MCF 10A (cell line): ENCODE data around the gene DMXL2. TPM values are rescaled to one million over a fixed set of nuclear protein-coding genes. Genes with fewer than 3 reads are reported as not detected.
"Not testable (repeated sequence)": the region's sequence is repeated elsewhere in the genome, so short reads cannot be mapped to it uniquely, and the experiment has no call there.

ENCODE experiments used
- BruUV-seq: library from RNA; stranded (reverse); fragments of 400-500 nt; replicated peaks from 2 replicates; lab custom pipeline; 2021; lab: Mats Ljungman, UMichigan
- CTCF ChIA-PET: fragments of 300-600 bp; sonication (Branson Sonifier 250); formaldehyde crosslinking; extraction: SDS; loops from one replicate; lab custom pipeline; 2021; ENCODE audit warnings: antibody characterized with exemption, inconsistent platforms; lab: Yijun Ruan, JAX
- POLR2A ChIA-PET: fragments of 300-600, 350-650 bp; sonication (Branson Sonifier 250); formaldehyde crosslinking; extraction: SDS; loops from one replicate; lab custom pipeline; 2020; ENCODE audit warnings: antibody characterized with exemption, inconsistent platforms; lab: Yijun Ruan, JAX
- DNase-seq: peaks from one replicate; pipeline ENCODE4 v3.0.0-alpha.2; 2018; ENCODE audit not compliant: unreplicated experiment
- H3K27ac Mint-ChIP-seq: one replicate; pipeline ENCODE4 v1.8.0; 2022; ENCODE audit warnings: mild to moderate bottlenecking, low read depth, mixed read lengths; ENCODE audit not compliant: unreplicated experiment
- H3K27me3 Mint-ChIP-seq: one replicate; pipeline ENCODE4 v1.8.0; 2022; ENCODE audit warnings: mixed read lengths; ENCODE audit not compliant: insufficient read depth, unreplicated experiment
- H3K36me3 Mint-ChIP-seq: one replicate; pipeline ENCODE4 v1.8.0; 2022; ENCODE audit warnings: mild to moderate bottlenecking, moderate library complexity, mixed read lengths; ENCODE audit not compliant: insufficient read depth, unreplicated experiment
- H3K4me1 Mint-ChIP-seq: one replicate; pipeline ENCODE4 v1.8.0; 2022; ENCODE audit warnings: mixed read lengths; ENCODE audit not compliant: insufficient read depth, unreplicated experiment
- H3K4me3 Mint-ChIP-seq: one replicate; pipeline ENCODE4 v1.8.0; 2022; ENCODE audit warnings: mild to moderate bottlenecking, moderate library complexity, mixed read lengths; ENCODE audit not compliant: unreplicated experiment
- H3K9me3 Mint-ChIP-seq: one replicate; pipeline ENCODE4 v1.8.0; 2022; ENCODE audit warnings: mixed read lengths; ENCODE audit not compliant: unreplicated experiment
- intact Hi-C: fragments of 100-400 bp; cut with micrococcal nuclease; formaldehyde crosslinking; loops from 2 replicates; pipeline ENCODE4 v1.14.1; 2022
- total RNA-seq: library from RNA; stranded (reverse); gene quantifications from 2 replicates; pipeline ENCODE4 v1.2.3, GENCODE V29; 2022
- TF ChIP-seq, protein P1 (sequence below): fragments of 200-600 bp; IDR thresholded peaks from one replicate; pipeline ENCODE4 v1.8.0; 2022; ENCODE audit warnings: antibody characterized with exemption, mild to moderate bottlenecking; ENCODE audit not compliant: unreplicated experiment

DMXL2 gene
- total RNA-seq, 1 experiment from 2014 or later = 13.6 TPM

- intact Hi-C loops = no loop called here
- TF ChIP-seq, protein P1, sequence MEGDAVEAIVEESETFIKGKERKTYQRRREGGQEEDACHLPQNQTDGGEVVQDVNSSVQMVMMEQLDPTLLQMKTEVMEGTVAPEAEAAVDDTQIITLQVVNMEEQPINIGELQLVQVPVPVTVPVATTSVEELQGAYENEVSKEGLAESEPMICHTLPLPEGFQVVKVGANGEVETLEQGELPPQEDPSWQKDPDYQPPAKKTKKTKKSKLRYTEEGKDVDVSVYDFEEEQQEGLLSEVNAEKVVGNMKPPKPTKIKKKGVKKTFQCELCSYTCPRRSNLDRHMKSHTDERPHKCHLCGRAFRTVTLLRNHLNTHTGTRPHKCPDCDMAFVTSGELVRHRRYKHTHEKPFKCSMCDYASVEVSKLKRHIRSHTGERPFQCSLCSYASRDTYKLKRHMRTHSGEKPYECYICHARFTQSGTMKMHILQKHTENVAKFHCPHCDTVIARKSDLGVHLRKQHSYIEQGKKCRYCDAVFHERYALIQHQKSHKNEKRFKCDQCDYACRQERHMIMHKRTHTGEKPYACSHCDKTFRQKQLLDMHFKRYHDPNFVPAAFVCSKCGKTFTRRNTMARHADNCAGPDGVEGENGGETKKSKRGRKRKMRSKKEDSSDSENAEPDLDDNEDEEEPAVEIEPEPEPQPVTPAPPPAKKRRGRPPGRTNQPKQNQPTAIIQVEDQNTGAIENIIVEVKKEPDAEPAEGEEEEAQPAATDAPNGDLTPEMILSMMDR = no peak
- no peak for DNase-seq
- peaks cover 10% of the 10 kb centered on the region for H3K4me1 Mint-ChIP-seq
- no peak overlapping the region for H3K27ac Mint-ChIP-seq
- CTCF ChIA-PET = no interaction called here
- H3K27me3 Mint-ChIP-seq = no peaks in the 10 kb centered on the region
- H3K9me3 Mint-ChIP-seq = no peaks in the 10 kb centered on the region
- no peaks in the 10 kb centered on the region for H3K36me3 Mint-ChIP-seq
- no TSS peak for BruUV-seq
- POLR2A ChIA-PET = interaction anchor here (0.6 to 0.9 kb wide), 2 partner anchors 10 to 57 kb away, joined by 3 read pairs; no protein-coding TSS in a partner anchor
- H3K4me3 Mint-ChIP-seq = no peak overlapping the region
These were observed 45.9 kb upstream of the DMXL2 start for GRCh38 chr15:51668446-51668845.

- intact Hi-C loops = no loop called here
- BruUV-seq = no TSS peak
- peaks cover 5% of the 10 kb centered on the region for H3K4me1 Mint-ChIP-seq
- H3K9me3 Mint-ChIP-seq = no peaks in the 10 kb centered on the region
- no peak for DNase-seq
- TF ChIP-seq, protein P1 = no peak
- POLR2A ChIA-PET = interaction anchor here (0.6 to 0.7 kb wide), 2 partner anchors 13 to 163 kb away, joined by 3 read pairs; no protein-coding TSS in a partner anchor
- H3K36me3 Mint-ChIP-seq = peaks cover 5% of the 10 kb centered on the region
- no peak overlapping the region for H3K27ac Mint-ChIP-seq
- no peak overlapping the region for H3K4me3 Mint-ChIP-seq
- CTCF ChIA-PET = interaction anchor here (0.5 to 1.5 kb wide), 2 partner anchors 30 to 110 kb away, joined by 3 read pairs; no protein-coding TSS in a partner anchor
- H3K27me3 Mint-ChIP-seq = no peaks in the 10 kb centered on the region
These were observed 44.9 kb upstream of the DMXL2 start for GRCh38 chr15:51667478-51667877.

DNA sequence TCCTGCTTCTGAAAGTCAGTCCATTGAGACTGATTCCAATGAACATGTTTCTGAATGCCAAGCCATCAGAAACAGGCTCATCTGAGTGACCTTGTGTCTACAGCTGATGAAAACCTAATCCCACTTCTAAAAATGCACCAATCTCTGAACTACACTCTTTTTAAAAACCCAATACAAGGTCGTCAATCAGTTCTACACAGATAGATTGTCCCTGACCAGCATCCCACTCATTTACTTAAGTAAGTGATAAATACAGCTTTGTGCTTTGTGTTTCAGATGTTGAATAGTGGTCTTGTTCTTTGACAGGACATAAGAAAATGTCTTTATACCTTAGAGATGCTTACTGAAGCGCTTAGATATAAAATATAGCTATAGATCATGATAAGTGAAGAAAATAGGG lies 38.5 kb upstream of the DMXL2 start:
- Mint-ChIP-seq H3K27ac (no peak overlapping the region), H3K4me3 (no peak overlapping the region), H3K36me3 (peaks cover 5% of the 10 kb centered on the region), H3K4me1 (no peaks in the 10 kb centered on the region), H3K9me3 (no peaks in the 10 kb centered on the region), H3K27me3 (no peaks in the 10 kb centered on the region)
- CTCF ChIA-PET = interaction anchor here (0.7 to 1.5 kb wide), 3 partner anchors 11 to 116 kb away, joined by 3 to 4 read pairs (median 3); no protein-coding TSS in a partner anchor
- no TSS peak for BruUV-seq
- intact Hi-C loops = no loop called here
- TF ChIP-seq, protein P1 = no peak
- POLR2A ChIA-PET = no interaction called here
- DNase-seq = no peak

DNA sequence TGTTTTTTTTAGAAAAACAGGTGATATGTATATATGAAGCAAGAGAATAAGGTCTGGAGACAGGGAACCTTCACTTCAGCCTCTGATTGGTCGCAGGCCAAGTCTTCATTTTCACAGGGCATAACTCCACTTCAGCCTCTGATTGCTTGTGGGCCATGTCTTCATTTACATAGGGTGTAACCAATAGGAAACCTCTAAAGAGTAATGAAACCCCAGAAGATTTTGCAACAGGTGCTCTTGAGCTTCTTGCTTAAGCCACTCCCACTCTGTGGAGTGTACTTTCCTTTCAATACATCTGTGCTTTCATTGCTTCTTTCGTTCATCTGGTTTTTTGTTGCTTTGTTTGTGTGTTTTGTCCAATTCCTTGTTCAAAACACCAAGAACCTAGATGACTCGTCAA lies 36.1 kb upstream of the DMXL2 start:
- H3K4me3 Mint-ChIP-seq = no peak overlapping the region
- TF ChIP-seq, protein P1 = no peak
- H3K9me3 Mint-ChIP-seq = no peaks in the 10 kb centered on the region
- no peaks in the 10 kb centered on the region for H3K4me1 Mint-ChIP-seq
- H3K36me3 Mint-ChIP-seq = peaks cover 5% of the 10 kb centered on the region
- CTCF ChIA-PET = interaction anchor here (0.7 to 2.9 kb wide), 3 partner anchors 112 to 204 kb away, joined by 3 to 30 read pairs (median 3); no protein-coding TSS in a partner anchor
- H3K27me3 Mint-ChIP-seq = no peaks in the 10 kb centered on the region
- intact Hi-C loops = loop anchor here (10.0 kb wide), 1 partner anchor 246 kb away; no protein-coding TSS in a partner anchor
- DNase-seq = peak; percentile 19
- no TSS peak for BruUV-seq
- H3K27ac Mint-ChIP-seq = no peak overlapping the region
- POLR2A ChIA-PET = interaction anchor here (0.6 kb wide), 1 partner anchor 10 kb away, joined by 3 read pairs; no protein-coding TSS in a partner anchor

- H3K27me3 Mint-ChIP-seq = peaks cover 11% of the 10 kb centered on the region
- POLR2A ChIA-PET = interaction anchor here (0.6 kb wide), 1 partner anchor 22 kb away, joined by 5 read pairs; no protein-coding TSS in a partner anchor
- H3K36me3 Mint-ChIP-seq, H3K4me1 Mint-ChIP-seq, DNase-seq, H3K27ac Mint-ChIP-seq, H3K9me3 Mint-ChIP-seq, H3K4me3 Mint-ChIP-seq, BruUV-seq: not testable (repeated sequence)
- CTCF ChIA-PET = interaction anchor here (0.6 to 3.8 kb wide), 2 partner anchors 16 to 121 kb away, joined by 3 to 26 read pairs; no protein-coding TSS in a partner anchor
- intact Hi-C loops = loop anchor here (10.0 kb wide), 1 partner anchor 249 kb away; no protein-coding TSS in a partner anchor
These were observed 33.0 kb upstream of the DMXL2 start for GRCh38 chr15:51655401-51656057.
